H1 (cell line): ENCODE data around the gene TADA2B. TPM values are rescaled to one million over a fixed set of nuclear protein-coding genes. Genes with fewer than 3 reads are reported as not detected.

Source experiments
- CHD2 ChIP-seq: IDR thresholded peaks from 2 replicates; pipeline ENCODE4 v1.6.1; 2012; ENCODE audit warnings: low read length, improper control_type of control experiment
- SIN3A ChIP-seq, 2 experiments: IDR thresholded peaks in 1 of 2; conservative IDR thresholded peaks in 1 of 2; 2 replicates each; pipeline ENCODE4 v1.6.1; 2011 to 2012; ENCODE audit warnings: low read length in 2 of 2, improper control_type of control experiment in 1 of 2, low read depth in 1 of 2, mild to moderate bottlenecking in 1 of 2
- polyA plus RNA-seq, 7 experiments: library from polyadenylated mRNA; depleted of rRNA in 3 of 7; stranded (reverse) in 5 of 7; unstranded in 2 of 7; fragments of >200 nt in 5 of 7; fragments of 200-250 nt in 2 of 7; gene quantifications; 1 replicate in 5 of 7; 2 replicates in 1 of 7; 4 replicates in 1 of 7; pipeline versions ENCODE4 v1.2.1 to v1.2.3, GENCODE V29; 2011 to 2013; ENCODE audit warnings: missing spikeins in 2 of 7, mixed read lengths in 2 of 7
- total RNA-seq: library from RNA; stranded (reverse); fragmentation: NEBNext Ultra II Directional; extraction: Animal tissue kit (Norgen Biotek cat#: 25700); gene quantifications from 2 replicates; pipeline ENCODE4 v1.2.1, GENCODE V29; 2021
- TF ChIP-seq, protein P1 (sequence below): IDR thresholded peaks from 2 replicates; pipeline ENCODE4 v1.6.1; 2011; ENCODE audit warnings: low read length, improper control_type of control experiment

The TADA2B gene
- total and polyA plus RNA-seq, 2 of the 8 experiments (the other 6 are each of a cell fraction or from before 2014, with no cell fraction given), result 5.7 to 12.1 TPM

DNA sequence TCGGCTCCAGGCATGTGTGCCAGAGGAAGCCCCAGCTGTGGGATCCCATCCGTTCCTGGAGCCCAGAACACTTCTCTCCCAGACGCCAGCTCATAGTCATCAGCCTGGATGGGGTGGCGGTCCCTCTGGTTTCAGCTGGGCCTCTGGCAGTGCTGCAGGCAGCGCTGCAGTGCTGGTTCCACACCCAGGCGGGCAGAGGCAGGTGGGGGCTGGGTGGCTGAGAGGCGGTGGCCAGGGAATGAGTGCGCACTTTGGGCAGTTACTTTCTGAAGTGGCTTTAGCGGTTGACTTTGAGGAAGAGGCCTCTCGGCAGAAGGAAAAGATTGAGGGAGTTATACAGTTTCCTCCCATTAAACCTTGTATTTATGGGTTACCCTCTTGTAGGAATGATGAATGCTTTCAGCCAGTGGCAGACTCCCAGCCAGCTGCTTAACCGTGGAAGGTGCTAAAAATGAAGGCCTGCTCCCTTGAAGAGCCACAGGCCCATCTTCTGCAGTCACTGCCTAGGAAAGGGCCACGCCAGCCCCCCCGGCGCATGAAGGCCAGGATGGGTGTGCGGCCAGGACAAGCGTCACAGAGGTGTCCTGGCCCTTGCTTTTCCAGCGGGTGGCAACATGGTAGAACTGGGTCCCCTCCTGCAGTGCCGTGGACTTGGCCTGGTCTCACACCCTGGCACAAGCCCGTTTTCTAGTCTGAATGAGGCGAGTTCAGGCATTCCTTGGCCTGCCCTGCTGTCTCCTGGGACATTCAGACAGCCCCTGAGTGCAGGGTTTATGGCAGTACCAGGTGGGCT lies 9.9 kb downstream of the TADA2B start (continued):
- TF ChIP-seq, protein P1, sequence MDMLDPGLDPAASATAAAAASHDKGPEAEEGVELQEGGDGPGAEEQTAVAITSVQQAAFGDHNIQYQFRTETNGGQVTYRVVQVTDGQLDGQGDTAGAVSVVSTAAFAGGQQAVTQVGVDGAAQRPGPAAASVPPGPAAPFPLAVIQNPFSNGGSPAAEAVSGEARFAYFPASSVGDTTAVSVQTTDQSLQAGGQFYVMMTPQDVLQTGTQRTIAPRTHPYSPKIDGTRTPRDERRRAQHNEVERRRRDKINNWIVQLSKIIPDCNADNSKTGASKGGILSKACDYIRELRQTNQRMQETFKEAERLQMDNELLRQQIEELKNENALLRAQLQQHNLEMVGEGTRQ, result no peak
- TF ChIP-seq SIN3A (conservative IDR thresholded peaks at IDR 0.05 in 1 of 2, IDR thresholded peaks at IDR 0.05 in 1 of 2; ENCODE audit: low read depth in 1 of 2, low read length in 2 of 2) (no peak), CHD2 (no peak)
